ENCODE data around the gene AHCYL2.

DNA sequence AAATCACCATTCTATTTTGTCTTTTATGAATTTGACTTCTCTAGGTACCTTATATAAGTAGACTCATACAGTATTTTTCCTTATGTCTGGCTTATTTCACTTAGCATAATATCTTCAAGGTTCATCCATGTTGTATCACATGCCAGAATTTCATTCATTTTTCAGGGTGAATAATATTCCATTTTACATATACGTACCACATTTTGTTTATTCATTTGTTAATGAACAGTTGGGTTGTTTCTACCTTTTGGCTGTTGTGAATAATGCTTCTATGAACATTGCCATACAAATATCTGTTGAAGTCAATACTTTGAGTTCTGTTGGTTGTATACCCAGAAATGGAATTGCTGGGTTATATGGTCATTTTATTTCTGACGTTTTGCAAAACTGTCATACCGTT is 20.7 kb downstream of the AHCYL2 start:
- TF ChIP-seq, protein P1, sequence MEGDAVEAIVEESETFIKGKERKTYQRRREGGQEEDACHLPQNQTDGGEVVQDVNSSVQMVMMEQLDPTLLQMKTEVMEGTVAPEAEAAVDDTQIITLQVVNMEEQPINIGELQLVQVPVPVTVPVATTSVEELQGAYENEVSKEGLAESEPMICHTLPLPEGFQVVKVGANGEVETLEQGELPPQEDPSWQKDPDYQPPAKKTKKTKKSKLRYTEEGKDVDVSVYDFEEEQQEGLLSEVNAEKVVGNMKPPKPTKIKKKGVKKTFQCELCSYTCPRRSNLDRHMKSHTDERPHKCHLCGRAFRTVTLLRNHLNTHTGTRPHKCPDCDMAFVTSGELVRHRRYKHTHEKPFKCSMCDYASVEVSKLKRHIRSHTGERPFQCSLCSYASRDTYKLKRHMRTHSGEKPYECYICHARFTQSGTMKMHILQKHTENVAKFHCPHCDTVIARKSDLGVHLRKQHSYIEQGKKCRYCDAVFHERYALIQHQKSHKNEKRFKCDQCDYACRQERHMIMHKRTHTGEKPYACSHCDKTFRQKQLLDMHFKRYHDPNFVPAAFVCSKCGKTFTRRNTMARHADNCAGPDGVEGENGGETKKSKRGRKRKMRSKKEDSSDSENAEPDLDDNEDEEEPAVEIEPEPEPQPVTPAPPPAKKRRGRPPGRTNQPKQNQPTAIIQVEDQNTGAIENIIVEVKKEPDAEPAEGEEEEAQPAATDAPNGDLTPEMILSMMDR (IDR thresholded peaks at IDR 0.05; ENCODE audit: low read length), result no peak
- no peak for TF ChIP-seq EZH2 (IDR thresholded peaks at IDR 0.05; ENCODE audit: borderline replicate concordance, low read length)

All from OCI-LY1 (cell line).